Measurements from ENCODE around the gene ACSL4.
"Not testable (repeated sequence)": the region's sequence is repeated elsewhere in the genome, so short reads cannot be mapped to it uniquely, and the experiment has no call there.

Gene ACSL4

GRCh38 chrX:109747681-109748080 lies 14.6 kb upstream of the ACSL4 start:
- TF ChIP-seq CTCF (conservative IDR thresholded peaks at IDR 0.05; ENCODE audit: low read depth, low read length): no peak
- no peak for DNase-seq (ENCODE audit: low read depth)
- no peak overlapping the region for H3K4me3 ChIP-seq (ENCODE audit: low read length)

GRCh38 chrX:109742722-109743121 lies 9.7 kb upstream of the ACSL4 start:
- TF ChIP-seq CTCF (conservative IDR thresholded peaks at IDR 0.05; ENCODE audit: low read depth, low read length): no peak
- DNase-seq (ENCODE audit: low read depth): no peak
- no peak overlapping the region for H3K4me3 ChIP-seq (ENCODE audit: low read length)

GRCh38 chrX:109740896-109741295 lies 7.8 kb upstream of the ACSL4 start:
- DNase-seq (ENCODE audit: low read depth): not testable (repeated sequence)

GRCh38 chrX:109740433-109740809 lies 7.4 kb upstream of the ACSL4 start:
- no peak for TF ChIP-seq CTCF (conservative IDR thresholded peaks at IDR 0.05; ENCODE audit: low read depth, low read length)
- DNase-seq (ENCODE audit: low read depth): no peak
- H3K4me3 ChIP-seq (ENCODE audit: low read length): no peak overlapping the region

More at GRCh38 chrX:109740896-109741295, 7.8 kb upstream of the ACSL4 start:
- not testable (repeated sequence) for H3K4me3 ChIP-seq (ENCODE audit: low read length)

- no peak for DNase-seq (ENCODE audit: low read depth)
- no peak overlapping the region for H3K4me3 ChIP-seq (ENCODE audit: low read length)
- no peak for TF ChIP-seq CTCF (conservative IDR thresholded peaks at IDR 0.05; ENCODE audit: low read depth, low read length)
Observed at GRCh38 chrX:109739625-109740432, 6.8 kb upstream of the ACSL4 start.

- no peak overlapping the region for H3K4me3 ChIP-seq (ENCODE audit: low read length)
- no peak for DNase-seq (ENCODE audit: low read depth)
- no peak for TF ChIP-seq CTCF (conservative IDR thresholded peaks at IDR 0.05; ENCODE audit: low read depth, low read length)
Observed at GRCh38 chrX:109735202-109735744, 2.2 kb upstream of the ACSL4 start.

- H3K4me3 ChIP-seq (ENCODE audit: low read length): peak overlapping the region; percentile 70
- TF ChIP-seq CTCF (conservative IDR thresholded peaks at IDR 0.05; ENCODE audit: low read depth, low read length): no peak
- no peak for DNase-seq (ENCODE audit: low read depth)
Observed at GRCh38 chrX:109733613-109734083, 591 bp upstream of the ACSL4 start.
